ENCODE data around the gene RASGRF2.
A peak's percentile ranks its signal among the peaks of the same experiment; 100 is the strongest.

RASGRF2 gene

DNA sequence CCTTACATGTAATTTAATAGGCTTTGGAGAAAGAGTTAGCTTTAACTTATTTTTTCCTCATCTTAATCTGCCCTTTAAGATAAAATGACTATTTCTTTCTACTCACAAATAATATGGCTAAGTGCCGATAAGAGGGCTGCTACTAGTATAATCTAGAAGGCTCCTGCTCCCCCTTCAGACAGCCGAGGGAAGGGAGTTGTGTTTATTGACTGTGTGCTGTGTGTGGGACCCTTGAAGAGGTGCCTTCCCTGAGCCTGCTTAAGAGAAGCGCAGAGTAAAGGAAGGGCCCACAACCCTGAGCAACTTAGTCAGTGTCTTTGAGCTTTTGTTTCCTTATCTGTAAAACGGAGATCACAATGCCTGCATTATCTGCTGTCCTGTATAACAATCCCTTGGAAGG lies 244.9 kb downstream of the RASGRF2 start:
- DNase-seq (ENCODE audit: low spot score): no peak

- DNase-seq (ENCODE audit: low spot score): no peak
These were observed 246.8 kb downstream of the RASGRF2 start for GRCh38 chr5:81207009-81207408.

DNA sequence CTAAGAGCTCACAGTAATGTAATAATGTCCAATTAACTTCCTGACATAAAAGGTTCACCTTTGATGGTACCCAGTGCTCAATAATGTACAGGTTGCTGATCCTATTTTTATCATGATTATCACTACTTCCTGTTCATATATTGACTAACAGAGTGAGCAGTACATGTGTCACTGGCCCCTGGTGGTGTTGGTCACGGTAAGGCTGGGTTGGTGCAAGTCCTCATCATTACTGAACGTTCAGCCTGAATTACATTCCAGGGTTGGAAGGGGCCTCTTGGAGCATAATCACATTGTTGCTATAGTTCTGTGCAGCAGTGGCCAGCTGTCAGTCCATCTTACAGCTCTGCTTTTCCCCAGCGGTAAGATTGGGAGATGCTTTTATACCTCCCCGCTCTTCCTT lies 248.7 kb downstream of the RASGRF2 start:
- peak; percentile 67 for DNase-seq (ENCODE audit: low spot score)

DNA sequence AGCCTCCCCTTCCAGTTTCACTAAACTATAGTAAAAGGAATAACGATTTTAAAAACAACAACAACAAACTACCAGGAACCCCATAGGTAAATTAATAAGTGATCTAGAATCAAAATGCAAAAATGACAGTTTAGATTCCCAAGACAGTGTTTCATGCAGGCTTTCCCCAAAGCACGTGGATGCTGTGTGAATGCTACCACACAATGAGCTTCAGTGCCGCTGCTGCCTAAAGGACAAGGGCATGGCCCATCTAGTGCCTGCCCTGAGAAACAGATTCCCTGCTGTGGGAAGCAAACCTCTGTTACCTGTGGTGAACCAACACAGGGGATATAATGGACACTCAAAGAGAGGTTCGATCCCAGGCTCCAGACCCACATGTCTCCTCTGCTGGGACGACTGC lies 249.2 kb downstream of the RASGRF2 start:
- no peak for DNase-seq (ENCODE audit: low spot score)

DNA sequence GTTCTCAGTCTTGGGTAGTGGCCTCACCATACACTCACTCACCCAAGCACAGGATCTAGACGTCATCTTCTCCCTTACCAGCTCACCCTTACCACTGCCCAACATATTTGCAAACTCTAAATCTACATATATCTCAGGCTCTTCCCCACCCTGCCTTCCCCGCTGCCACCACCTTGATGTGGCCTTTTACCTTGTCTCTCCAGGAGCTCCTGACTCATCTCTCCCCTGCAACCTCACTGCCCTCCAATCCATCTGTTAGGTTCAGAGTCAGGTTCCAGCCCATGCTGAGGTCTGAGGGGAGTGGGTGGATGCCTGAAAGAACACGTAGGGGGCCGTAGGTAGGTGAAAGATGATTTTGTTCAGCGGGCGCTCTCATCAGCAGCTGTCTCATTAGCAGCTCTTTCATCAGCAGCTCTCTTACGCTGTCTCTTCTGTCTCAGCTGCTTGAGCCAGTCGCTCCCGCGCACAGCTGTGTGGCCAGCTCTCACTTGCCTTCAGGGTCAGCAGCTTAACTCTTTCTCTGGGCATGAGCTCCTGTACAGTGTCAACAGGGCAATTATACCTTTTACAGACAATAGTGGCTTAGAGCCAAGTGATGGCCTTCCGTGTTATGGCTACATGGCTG lies 249.8 kb downstream of the RASGRF2 start:
- no peak for DNase-seq (ENCODE audit: low spot score)

- DNase-seq (ENCODE audit: low spot score): no peak
These were observed 252.1 kb downstream of the RASGRF2 start for GRCh38 chr5:81212211-81212751.

GRCh38 chr5:81213070-81213469 lies 252.9 kb downstream of the RASGRF2 start:
- DNase-seq (ENCODE audit: low spot score): no peak

DNA sequence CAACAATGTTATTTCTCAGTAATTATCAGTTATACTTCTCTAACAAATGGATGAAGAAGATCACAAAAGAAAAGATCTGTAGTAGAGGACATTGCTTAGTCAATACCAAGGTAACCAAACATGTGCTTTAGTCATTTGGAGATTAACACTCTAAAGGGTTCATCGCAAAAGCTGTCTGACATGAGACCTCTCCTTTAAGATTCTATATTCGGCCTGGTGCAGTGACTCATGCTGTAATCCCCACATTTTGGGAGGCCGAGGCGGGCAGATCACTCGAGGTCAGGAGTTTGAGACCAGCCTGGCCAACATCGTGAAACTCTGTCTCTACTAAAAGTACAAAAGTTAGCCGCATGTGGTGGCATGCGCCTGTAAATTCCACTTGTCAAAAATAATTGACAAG lies 254.7 kb downstream of the RASGRF2 start:
- DNase-seq (ENCODE audit: low spot score): no peak

DNA sequence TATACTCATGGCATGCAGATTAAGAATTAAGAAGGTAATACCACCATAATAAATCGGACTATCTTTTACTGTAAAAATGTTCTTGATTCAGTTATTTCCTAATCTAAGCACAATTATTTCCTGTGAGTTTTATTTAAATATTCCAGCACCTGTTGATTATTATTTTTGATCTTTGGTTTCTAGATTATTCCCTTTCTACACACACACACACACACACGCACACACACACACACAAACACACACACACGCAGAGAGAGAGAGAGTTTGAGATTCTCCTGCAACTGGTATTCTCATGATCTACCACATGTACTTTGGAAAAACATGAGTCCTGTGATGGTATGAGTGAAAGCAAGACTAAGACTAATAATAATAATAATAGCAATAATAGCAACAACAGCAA lies 256.0 kb downstream of the RASGRF2 start:
- no peak for DNase-seq (ENCODE audit: low spot score)

- no peak for DNase-seq (ENCODE audit: low spot score)
These were observed 259.2 kb downstream of the RASGRF2 start for GRCh38 chr5:81219389-81219788.

DNA sequence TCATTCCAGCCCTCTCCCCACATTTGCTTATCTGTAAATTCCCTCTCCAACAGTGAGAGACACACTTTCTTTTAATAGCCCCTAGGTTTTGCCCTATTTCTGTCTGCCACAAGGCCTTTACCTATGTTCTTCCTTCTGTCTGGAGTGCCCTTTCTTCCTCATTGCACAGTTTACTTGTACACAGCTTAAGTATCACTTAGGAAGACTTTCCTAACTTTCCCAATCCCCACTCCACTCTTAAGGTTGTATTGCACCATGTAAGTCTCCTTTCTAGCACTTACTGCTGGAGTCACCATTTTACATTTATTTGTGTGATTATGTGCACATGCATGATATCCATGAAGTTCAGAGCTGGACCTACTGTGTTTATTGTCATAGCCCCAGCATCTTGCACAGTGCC lies 262.1 kb downstream of the RASGRF2 start:
- no peak for DNase-seq (ENCODE audit: low spot score)

DNA sequence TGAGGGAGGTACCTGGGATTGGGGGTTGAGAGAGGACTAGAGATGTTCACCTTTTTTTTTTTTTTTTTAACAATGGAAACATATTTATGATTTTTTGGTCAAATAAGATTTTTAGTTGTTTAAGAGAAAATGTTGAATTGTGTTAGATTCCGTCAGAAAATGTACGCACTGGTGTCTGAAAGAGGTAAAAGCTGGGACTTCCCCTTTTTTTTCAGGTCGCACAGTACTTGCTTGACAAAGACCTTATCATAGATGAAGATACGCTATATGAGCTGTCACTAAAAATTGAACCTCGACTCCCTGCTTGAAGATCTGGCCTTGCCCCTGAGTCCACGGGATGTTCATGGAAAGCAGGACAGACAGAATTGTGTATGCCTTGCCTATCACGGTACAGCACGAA lies 265.3 kb downstream of the RASGRF2 start:
- no peak for DNase-seq (ENCODE audit: low spot score)

DNA sequence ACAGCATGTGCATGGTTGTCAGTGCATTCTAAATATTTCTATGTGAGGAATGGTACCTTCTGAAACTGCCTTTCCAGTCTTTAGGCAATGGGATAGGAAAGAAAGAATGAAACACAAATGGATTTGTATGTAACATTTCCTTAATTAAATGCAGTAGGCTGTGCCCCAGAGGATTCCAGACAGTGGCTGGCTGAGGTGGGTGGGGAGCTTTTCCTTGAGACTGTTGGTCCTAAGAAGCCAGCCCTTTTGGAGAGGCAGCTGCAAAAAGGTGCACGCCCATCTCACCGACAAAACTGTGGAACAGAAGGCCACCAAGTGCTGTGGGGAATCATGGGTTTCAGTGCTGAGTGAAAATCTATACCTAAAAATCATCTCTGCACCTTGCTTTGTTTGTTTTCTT lies 266.1 kb downstream of the RASGRF2 start:
- DNase-seq (ENCODE audit: low spot score): no peak

- no peak for DNase-seq (ENCODE audit: low spot score)
These were observed 266.8 kb downstream of the RASGRF2 start for GRCh38 chr5:81226949-81227348.

- no peak for DNase-seq (ENCODE audit: low spot score)
These were observed 267.9 kb downstream of the RASGRF2 start for GRCh38 chr5:81228084-81228483.

- DNase-seq (ENCODE audit: low spot score): no peak
These were observed 270.3 kb downstream of the RASGRF2 start for GRCh38 chr5:81230416-81230815.

GRCh38 chr5:81232464-81233079 lies 272.4 kb downstream of the RASGRF2 start:
- no peak for DNase-seq (ENCODE audit: low spot score)

- DNase-seq (ENCODE audit: low spot score): no peak
These were observed 273.0 kb downstream of the RASGRF2 start, which contains the start of gene CKMT2 for GRCh38 chr5:81233080-81233634. TSS of gene CKMT2 (plus strand) at chr5:81233322. CDS start at chr5:81251133, 17,811 bp downstream.

DNA sequence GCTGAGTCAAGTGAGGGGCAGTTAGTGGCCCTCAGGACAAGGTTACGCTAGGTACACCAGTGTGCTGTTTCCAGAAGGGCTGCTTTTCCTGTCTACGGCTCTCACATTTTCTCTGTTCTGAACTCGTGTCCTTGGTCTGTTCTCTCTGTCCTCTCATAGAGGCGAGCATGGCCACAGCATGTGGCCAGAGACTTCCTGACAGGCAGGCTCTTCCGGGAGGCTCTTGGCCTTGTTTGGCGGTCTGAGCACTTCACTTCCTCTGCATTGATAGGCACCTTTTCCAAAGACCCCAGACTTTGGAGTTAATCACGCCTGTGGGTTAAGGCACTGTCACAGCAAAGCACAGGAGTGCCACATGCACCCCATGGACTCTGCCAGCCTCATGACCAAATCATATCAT lies 274.1 kb downstream of the RASGRF2 start:
- no peak for DNase-seq (ENCODE audit: low spot score)

DNA sequence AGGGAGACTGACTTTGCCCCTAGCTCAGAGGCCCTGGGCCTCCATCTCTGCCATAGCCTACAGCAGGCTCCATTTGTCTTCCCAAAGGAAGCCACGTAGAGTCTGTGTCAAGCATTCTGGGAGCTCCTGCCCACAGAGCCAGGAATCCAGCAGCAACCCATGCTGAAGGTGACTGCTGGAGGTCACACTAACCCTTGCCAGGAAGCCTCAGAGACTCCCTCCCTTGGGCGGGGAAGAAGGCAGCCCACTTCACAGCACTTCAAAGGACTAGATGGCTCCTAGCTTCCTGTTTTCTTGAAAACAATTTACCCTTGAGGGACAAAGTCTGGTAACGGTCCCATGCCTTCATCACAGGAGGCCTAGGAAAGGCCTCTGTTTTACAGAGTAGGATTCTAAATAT lies 274.6 kb downstream of the RASGRF2 start:
- DNase-seq (ENCODE audit: low spot score): no peak

- DNase-seq (ENCODE audit: low spot score): no peak
These were observed 275.3 kb downstream of the RASGRF2 start for GRCh38 chr5:81235287-81236072.

DNA sequence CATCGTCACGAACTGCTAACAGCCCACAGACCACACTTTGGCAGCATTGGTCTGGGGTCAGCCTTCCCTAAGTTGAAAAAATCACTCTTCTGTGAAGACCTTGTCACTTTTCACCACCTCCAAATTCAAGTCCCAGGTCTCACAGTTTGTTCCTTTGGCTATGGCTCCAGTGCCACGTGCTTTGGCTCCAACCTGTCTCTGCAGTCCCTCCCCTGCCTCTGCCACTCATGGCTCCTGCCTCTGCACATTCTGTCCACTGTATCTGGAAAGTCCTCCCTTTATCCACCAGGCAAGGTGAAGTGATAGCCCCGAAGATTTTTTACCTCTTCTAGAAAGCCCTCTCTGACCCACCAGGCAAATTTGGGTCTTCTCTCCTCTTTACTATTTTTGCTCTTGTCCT lies 278.3 kb downstream of the RASGRF2 start:
- no peak for DNase-seq (ENCODE audit: low spot score)

Data from SK-N-DZ (cell line).